Caco-2 (cell line): ENCODE data around the gene ANKRD44. TPM values are rescaled to one million over a fixed set of nuclear protein-coding genes. Genes with fewer than 3 reads are reported as not detected.

Experiments used
- BruUV-seq: library from RNA; stranded (reverse); fragments of 400-500 nt; replicated peaks from 2 replicates; lab custom pipeline; 2021; lab: Mats Ljungman, UMichigan
- CTCF ChIA-PET: fragments of 300-600 bp; sonication (Branson Sonifier 250); formaldehyde crosslinking; loops from one replicate; lab custom pipeline; 2022; ENCODE audit warnings: antibody characterized with exemption; lab: Charles Lee
- POLR2A ChIA-PET: fragments of 300-600 bp; sonication (Branson Sonifier 250); formaldehyde crosslinking; loops from one replicate; lab custom pipeline; 2022; ENCODE audit warnings: antibody characterized with exemption; lab: Charles Lee
- DNase-seq, 2 experiments: peaks; one replicate each; pipeline versions ENCODE4 v3.0.0 to v3.0.0-alpha.2; 2020 to 2022
- H3K27me3 ChIP-seq: replicated peaks from 2 replicates; pipeline ENCODE4 v1.6.0; 2011; ENCODE audit warnings: low read length; ENCODE audit not compliant: control insufficient read depth, insufficient read depth
- H3K36me3 ChIP-seq: 2 replicates; pipeline ENCODE4 v1.5.1; 2011; ENCODE audit warnings: low read length; ENCODE audit not compliant: control insufficient read depth, insufficient read depth
- H3K4me1 ChIP-seq: fragments of 250-450 bp; sonication (Bioruptor Pico); 2 replicates; pipeline ENCODE4 v1.5.1; 2020; ENCODE audit warnings: mild to moderate bottlenecking
- H3K4me3 ChIP-seq: 2 replicates; pipeline ENCODE4 v1.5.1; 2011; ENCODE audit warnings: low read depth, mild to moderate bottlenecking, control low read depth, low read length
- H3K9me3 ChIP-seq: fragments of 250-450 bp; sonication (Bioruptor Pico); 2 replicates; pipeline ENCODE4 v1.5.1; 2020; ENCODE audit warnings: mild to moderate bottlenecking, moderate library complexity
- H3K27ac Mint-ChIP-seq: one replicate; pipeline ENCODE4 v1.8.0; 2022; ENCODE audit warnings: mixed read lengths; ENCODE audit not compliant: unreplicated experiment
- H3K27me3 Mint-ChIP-seq: one replicate; pipeline ENCODE4 v1.8.0; 2022; ENCODE audit warnings: mixed read lengths; ENCODE audit not compliant: insufficient read depth, unreplicated experiment
- H3K36me3 Mint-ChIP-seq: one replicate; pipeline ENCODE4 v1.8.0; 2022; ENCODE audit warnings: mild to moderate bottlenecking, mixed read lengths; ENCODE audit not compliant: insufficient read depth, unreplicated experiment
- H3K4me1 Mint-ChIP-seq: one replicate; pipeline ENCODE4 v1.8.0; 2022; ENCODE audit warnings: low read depth, mixed read lengths; ENCODE audit not compliant: unreplicated experiment
- H3K4me3 Mint-ChIP-seq: one replicate; pipeline ENCODE4 v1.8.0; 2022; ENCODE audit warnings: mild to moderate bottlenecking, moderate library complexity, mixed read lengths; ENCODE audit not compliant: unreplicated experiment
- H3K9me3 Mint-ChIP-seq: one replicate; pipeline ENCODE4 v1.8.0; 2022; ENCODE audit warnings: mixed read lengths; ENCODE audit not compliant: unreplicated experiment
- intact Hi-C: fragments of 100-400 bp; cut with micrococcal nuclease; formaldehyde crosslinking; loops from one replicate; pipeline ENCODE4 v1.10.0; 2022; ENCODE audit not compliant: unreplicated experiment
- total RNA-seq: library from RNA; stranded (reverse); gene quantifications from 2 replicates; pipeline ENCODE4 v1.2.3, GENCODE V29; 2022
- TF ChIP-seq, protein P1 (sequence below), 2 experiments: fragments of 200-600 bp in 1 of 2; IDR thresholded peaks; 1 replicate in 1 of 2; 2 replicates in 1 of 2; pipeline versions ENCODE4 v1.5.1 to v1.8.0; 2011 to 2022; ENCODE audit warnings: antibody characterized with exemption in 1 of 2, control low read depth in 1 of 2, inconsistent platforms in 1 of 2, low read depth in 1 of 2, low read length in 1 of 2, mild to moderate bottlenecking in 1 of 2, moderate library complexity in 1 of 2; ENCODE audit not compliant: insufficient read depth in 1 of 2, severe bottlenecking in 1 of 2, unreplicated experiment in 1 of 2

ANKRD44 gene
- total RNA-seq, 1 experiment from 2014 or later, result 1.0 TPM

DNA sequence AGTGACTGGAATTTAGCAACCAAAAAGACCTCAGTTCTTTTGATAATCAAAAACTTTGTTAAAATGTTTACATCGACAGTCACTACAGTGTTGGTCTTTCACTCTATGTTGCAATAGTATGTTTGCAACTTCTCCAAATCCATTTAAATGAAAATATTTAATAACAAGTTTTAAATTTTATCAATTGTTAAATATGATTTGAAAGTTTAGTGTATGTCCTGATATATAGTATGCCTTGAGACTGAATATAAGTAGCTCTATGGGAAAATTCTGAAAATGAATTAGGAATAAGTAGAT lies 109.9 kb downstream of the ANKRD44 start:
- H3K4me3 ChIP-seq, result no peak overlapping the region
- H3K9me3 Mint-ChIP-seq, result no peaks in the 10 kb centered on the region
- H3K4me3 Mint-ChIP-seq, result no peak overlapping the region
- no peaks in the 10 kb centered on the region for H3K27me3 ChIP-seq
- DNase-seq, result no peak
- no peaks in the 10 kb centered on the region for H3K36me3 Mint-ChIP-seq
- BruUV-seq, result no TSS peak
- POLR2A ChIA-PET, result no interaction called here
- peaks cover 13% of the 10 kb centered on the region for H3K27me3 Mint-ChIP-seq
- no peaks in the 10 kb centered on the region for H3K4me1 ChIP-seq
- no peaks in the 10 kb centered on the region for H3K9me3 ChIP-seq
- H3K36me3 ChIP-seq, result no peaks in the 10 kb centered on the region
- H3K27ac Mint-ChIP-seq, result no peak overlapping the region
- TF ChIP-seq, protein P1, sequence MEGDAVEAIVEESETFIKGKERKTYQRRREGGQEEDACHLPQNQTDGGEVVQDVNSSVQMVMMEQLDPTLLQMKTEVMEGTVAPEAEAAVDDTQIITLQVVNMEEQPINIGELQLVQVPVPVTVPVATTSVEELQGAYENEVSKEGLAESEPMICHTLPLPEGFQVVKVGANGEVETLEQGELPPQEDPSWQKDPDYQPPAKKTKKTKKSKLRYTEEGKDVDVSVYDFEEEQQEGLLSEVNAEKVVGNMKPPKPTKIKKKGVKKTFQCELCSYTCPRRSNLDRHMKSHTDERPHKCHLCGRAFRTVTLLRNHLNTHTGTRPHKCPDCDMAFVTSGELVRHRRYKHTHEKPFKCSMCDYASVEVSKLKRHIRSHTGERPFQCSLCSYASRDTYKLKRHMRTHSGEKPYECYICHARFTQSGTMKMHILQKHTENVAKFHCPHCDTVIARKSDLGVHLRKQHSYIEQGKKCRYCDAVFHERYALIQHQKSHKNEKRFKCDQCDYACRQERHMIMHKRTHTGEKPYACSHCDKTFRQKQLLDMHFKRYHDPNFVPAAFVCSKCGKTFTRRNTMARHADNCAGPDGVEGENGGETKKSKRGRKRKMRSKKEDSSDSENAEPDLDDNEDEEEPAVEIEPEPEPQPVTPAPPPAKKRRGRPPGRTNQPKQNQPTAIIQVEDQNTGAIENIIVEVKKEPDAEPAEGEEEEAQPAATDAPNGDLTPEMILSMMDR (IDR thresholded peaks at IDR 0.05; ENCODE audit: insufficient read depth in 1 of 2, low read depth in 1 of 2, low read length in 1 of 2, severe bottlenecking in 1 of 2, unreplicated experiment in 1 of 2), result no peak
- no peaks in the 10 kb centered on the region for H3K4me1 Mint-ChIP-seq
- intact Hi-C loops, result no loop called here
- CTCF ChIA-PET, result no interaction called here

DNA sequence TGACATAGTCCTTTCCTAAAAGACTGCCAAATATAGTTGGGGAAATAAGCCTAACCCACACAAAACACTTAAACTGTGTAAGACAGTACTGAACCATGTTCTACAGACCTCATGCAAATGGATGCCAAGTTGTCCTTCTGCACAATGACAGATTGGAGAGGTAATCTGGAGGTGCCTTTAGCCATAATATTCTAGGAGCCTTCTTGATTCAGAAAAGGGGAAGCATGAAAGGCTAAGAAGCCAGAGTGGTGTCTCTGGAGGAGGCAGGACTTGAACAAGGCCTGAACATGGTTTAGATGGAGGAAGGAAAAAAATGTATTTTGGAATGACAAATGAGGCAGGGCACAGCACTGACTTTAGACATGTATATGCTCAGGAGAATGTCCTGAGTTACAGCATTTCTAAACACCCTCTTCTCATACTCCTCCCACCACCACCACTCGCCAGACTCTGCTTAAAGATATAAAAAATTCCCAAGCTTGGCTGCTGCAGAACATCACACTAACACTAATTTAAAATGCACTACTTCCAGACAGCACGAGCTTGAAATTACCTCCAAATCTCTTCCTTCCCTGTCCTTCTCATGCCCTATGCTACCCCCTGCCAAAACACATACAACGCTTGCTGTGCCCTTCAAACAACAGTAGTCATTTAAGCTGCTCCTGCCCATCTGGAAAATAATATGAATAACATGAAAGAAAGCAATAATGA lies 110.4 kb downstream of the ANKRD44 start:
- BruUV-seq, result no TSS peak
- TF ChIP-seq, protein P1 (IDR thresholded peaks at IDR 0.05; ENCODE audit: insufficient read depth in 1 of 2, low read depth in 1 of 2, low read length in 1 of 2, severe bottlenecking in 1 of 2, unreplicated experiment in 1 of 2), result no peak

DNA sequence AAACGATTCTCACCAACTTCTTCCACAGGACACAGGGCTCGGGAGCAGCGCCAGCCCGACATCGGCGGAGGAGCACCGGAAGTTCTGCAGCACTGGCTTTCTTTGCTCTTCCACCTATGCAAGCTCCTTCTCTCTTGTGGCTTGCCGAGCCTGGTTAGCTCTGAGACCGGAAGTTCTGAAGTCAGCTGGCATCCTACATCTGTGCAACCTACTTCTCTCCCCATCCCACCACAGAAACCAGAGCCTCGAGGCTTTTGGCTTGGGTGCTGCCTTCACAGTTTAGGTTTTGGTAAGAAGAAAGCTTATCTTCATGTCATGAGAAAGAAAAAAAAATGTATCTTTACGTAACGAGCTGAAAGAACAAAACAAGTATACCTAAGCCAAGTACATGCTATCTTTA lies 111.7 kb downstream of the ANKRD44 start:
- Histone ChIP-seq H3K9me3 (no peaks in the 10 kb centered on the region), H3K4me3 (no peak overlapping the region), H3K36me3 (no peaks in the 10 kb centered on the region), H3K27me3 (no peaks in the 10 kb centered on the region), H3K4me1 (no peaks in the 10 kb centered on the region)
- no peak for DNase-seq
- POLR2A ChIA-PET, result no interaction called here
- Mint-ChIP-seq H3K4me3 (no peak overlapping the region), H3K27ac (no peak overlapping the region), H3K4me1 (no peaks in the 10 kb centered on the region), H3K9me3 (no peaks in the 10 kb centered on the region), H3K27me3 (peaks cover 13% of the 10 kb centered on the region), H3K36me3 (no peaks in the 10 kb centered on the region)
- BruUV-seq, result no TSS peak
- CTCF ChIA-PET, result interaction anchor here (0.7 to 1.3 kb wide), 2 partner anchors 9 to 179 kb away, joined by 3 read pairs; no protein-coding TSS in a partner anchor
- TF ChIP-seq, protein P1 (IDR thresholded peaks at IDR 0.05; ENCODE audit: insufficient read depth in 1 of 2, low read depth in 1 of 2, low read length in 1 of 2, severe bottlenecking in 1 of 2, unreplicated experiment in 1 of 2), result no peak
- intact Hi-C loops, result no loop called here

More for the DNA sequence above, 110.4 kb downstream of the ANKRD44 start:
- H3K9me3 Mint-ChIP-seq, result no peaks in the 10 kb centered on the region
- Histone ChIP-seq H3K36me3 (no peaks in the 10 kb centered on the region), H3K9me3 (no peaks in the 10 kb centered on the region), H3K4me1 (no peaks in the 10 kb centered on the region), H3K27me3 (no peaks in the 10 kb centered on the region), H3K4me3 (no peak overlapping the region)
- ChIA-PET POLR2A (no interaction called here), CTCF (no interaction called here)
- intact Hi-C loops, result no loop called here
- H3K27me3 Mint-ChIP-seq, result peaks cover 13% of the 10 kb centered on the region
- no peaks in the 10 kb centered on the region for H3K4me1 Mint-ChIP-seq
- H3K4me3 Mint-ChIP-seq, result no peak overlapping the region
- no peaks in the 10 kb centered on the region for H3K36me3 Mint-ChIP-seq
- no peak overlapping the region for H3K27ac Mint-ChIP-seq
- DNase-seq, result no peak
